H1 (cell line): Measurements from ENCODE around the gene ANO6. TPM values are rescaled to one million over a fixed set of nuclear protein-coding genes. Genes with fewer than 3 reads are reported as not detected.

ENCODE experiments used
- POLR2A ChIP-seq, 2 experiments: IDR thresholded peaks; 1 replicate in 1 of 2; 2 replicates in 1 of 2; pipeline ENCODE4 v1.6.1; 2011; ENCODE audit warnings: low read depth in 2 of 2, low read length in 2 of 2, mild to moderate bottlenecking in 2 of 2; ENCODE audit errors: control extremely low read depth in 1 of 2
- polyA plus RNA-seq, 7 experiments: library from polyadenylated mRNA; depleted of rRNA in 3 of 7; stranded (reverse) in 5 of 7; unstranded in 2 of 7; fragments of >200 nt in 5 of 7; fragments of 200-250 nt in 2 of 7; gene quantifications; 1 replicate in 5 of 7; 2 replicates in 1 of 7; 4 replicates in 1 of 7; pipeline versions ENCODE4 v1.2.1 to v1.2.3, GENCODE V29; 2011 to 2013; ENCODE audit warnings: missing spikeins in 2 of 7, mixed read lengths in 2 of 7
- total RNA-seq: library from RNA; stranded (reverse); fragmentation: NEBNext Ultra II Directional; extraction: Animal tissue kit (Norgen Biotek cat#: 25700); gene quantifications from 2 replicates; pipeline ENCODE4 v1.2.1, GENCODE V29; 2021
- TF ChIP-seq, protein P1 (sequence below): fragments of 300-600 bp; sonication (generic); IDR thresholded peaks from 2 replicates; pipeline ENCODE4 v1.7.1; 2012; ENCODE audit warnings: low read length, moderate library complexity, mild to moderate bottlenecking, inconsistent platforms; ENCODE audit not compliant: insufficient replicate concordance

Gene ANO6
- total and polyA plus RNA-seq, 2 of the 8 experiments (the other 6 are each of a cell fraction or from before 2014, with no cell fraction given): 15.1 to 39.7 TPM

GRCh38 chr12:45426294-45426693 lies 210.4 kb downstream of the ANO6 start (continued):
- TF ChIP-seq, protein P1, sequence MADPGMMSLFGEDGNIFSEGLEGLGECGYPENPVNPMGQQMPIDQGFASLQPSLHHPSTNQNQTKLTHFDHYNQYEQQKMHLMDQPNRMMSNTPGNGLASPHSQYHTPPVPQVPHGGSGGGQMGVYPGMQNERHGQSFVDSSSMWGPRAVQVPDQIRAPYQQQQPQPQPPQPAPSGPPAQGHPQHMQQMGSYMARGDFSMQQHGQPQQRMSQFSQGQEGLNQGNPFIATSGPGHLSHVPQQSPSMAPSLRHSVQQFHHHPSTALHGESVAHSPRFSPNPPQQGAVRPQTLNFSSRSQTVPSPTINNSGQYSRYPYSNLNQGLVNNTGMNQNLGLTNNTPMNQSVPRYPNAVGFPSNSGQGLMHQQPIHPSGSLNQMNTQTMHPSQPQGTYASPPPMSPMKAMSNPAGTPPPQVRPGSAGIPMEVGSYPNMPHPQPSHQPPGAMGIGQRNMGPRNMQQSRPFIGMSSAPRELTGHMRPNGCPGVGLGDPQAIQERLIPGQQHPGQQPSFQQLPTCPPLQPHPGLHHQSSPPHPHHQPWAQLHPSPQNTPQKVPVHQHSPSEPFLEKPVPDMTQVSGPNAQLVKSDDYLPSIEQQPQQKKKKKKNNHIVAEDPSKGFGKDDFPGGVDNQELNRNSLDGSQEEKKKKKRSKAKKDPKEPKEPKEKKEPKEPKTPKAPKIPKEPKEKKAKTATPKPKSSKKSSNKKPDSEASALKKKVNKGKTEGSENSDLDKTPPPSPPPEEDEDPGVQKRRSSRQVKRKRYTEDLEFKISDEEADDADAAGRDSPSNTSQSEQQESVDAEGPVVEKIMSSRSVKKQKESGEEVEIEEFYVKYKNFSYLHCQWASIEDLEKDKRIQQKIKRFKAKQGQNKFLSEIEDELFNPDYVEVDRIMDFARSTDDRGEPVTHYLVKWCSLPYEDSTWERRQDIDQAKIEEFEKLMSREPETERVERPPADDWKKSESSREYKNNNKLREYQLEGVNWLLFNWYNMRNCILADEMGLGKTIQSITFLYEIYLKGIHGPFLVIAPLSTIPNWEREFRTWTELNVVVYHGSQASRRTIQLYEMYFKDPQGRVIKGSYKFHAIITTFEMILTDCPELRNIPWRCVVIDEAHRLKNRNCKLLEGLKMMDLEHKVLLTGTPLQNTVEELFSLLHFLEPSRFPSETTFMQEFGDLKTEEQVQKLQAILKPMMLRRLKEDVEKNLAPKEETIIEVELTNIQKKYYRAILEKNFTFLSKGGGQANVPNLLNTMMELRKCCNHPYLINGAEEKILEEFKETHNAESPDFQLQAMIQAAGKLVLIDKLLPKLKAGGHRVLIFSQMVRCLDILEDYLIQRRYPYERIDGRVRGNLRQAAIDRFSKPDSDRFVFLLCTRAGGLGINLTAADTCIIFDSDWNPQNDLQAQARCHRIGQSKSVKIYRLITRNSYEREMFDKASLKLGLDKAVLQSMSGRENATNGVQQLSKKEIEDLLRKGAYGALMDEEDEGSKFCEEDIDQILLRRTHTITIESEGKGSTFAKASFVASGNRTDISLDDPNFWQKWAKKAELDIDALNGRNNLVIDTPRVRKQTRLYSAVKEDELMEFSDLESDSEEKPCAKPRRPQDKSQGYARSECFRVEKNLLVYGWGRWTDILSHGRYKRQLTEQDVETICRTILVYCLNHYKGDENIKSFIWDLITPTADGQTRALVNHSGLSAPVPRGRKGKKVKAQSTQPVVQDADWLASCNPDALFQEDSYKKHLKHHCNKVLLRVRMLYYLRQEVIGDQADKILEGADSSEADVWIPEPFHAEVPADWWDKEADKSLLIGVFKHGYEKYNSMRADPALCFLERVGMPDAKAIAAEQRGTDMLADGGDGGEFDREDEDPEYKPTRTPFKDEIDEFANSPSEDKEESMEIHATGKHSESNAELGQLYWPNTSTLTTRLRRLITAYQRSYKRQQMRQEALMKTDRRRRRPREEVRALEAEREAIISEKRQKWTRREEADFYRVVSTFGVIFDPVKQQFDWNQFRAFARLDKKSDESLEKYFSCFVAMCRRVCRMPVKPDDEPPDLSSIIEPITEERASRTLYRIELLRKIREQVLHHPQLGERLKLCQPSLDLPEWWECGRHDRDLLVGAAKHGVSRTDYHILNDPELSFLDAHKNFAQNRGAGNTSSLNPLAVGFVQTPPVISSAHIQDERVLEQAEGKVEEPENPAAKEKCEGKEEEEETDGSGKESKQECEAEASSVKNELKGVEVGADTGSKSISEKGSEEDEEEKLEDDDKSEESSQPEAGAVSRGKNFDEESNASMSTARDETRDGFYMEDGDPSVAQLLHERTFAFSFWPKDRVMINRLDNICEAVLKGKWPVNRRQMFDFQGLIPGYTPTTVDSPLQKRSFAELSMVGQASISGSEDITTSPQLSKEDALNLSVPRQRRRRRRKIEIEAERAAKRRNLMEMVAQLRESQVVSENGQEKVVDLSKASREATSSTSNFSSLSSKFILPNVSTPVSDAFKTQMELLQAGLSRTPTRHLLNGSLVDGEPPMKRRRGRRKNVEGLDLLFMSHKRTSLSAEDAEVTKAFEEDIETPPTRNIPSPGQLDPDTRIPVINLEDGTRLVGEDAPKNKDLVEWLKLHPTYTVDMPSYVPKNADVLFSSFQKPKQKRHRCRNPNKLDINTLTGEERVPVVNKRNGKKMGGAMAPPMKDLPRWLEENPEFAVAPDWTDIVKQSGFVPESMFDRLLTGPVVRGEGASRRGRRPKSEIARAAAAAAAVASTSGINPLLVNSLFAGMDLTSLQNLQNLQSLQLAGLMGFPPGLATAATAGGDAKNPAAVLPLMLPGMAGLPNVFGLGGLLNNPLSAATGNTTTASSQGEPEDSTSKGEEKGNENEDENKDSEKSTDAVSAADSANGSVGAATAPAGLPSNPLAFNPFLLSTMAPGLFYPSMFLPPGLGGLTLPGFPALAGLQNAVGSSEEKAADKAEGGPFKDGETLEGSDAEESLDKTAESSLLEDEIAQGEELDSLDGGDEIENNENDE: no peak
- TF ChIP-seq POLR2A (IDR thresholded peaks at IDR 0.05; ENCODE audit: control extremely low read depth in 1 of 2, low read depth in 2 of 2, low read length in 2 of 2): no peak
